IPS-18a (cell line): ENCODE results near the gene TNFAIP3.

ENCODE experiments used
- H3K27ac ChIP-seq: one replicate; pipeline ENCODE4 v1.5.1; 2013; ENCODE audit warnings: low read length
- H3K27me3 ChIP-seq: one replicate; pipeline ENCODE4 v1.6.1; 2013; ENCODE audit warnings: mild to moderate bottlenecking, low read length; ENCODE audit not compliant: control insufficient read depth, insufficient read depth
- H3K36me3 ChIP-seq: one replicate; pipeline ENCODE4 v1.6.1; 2013; ENCODE audit warnings: low read depth, low read length; ENCODE audit not compliant: control insufficient read depth
- H3K4me1 ChIP-seq: one replicate; pipeline ENCODE4 v1.6.1; 2013; ENCODE audit warnings: low read depth, low read length; ENCODE audit not compliant: control insufficient read depth
- H3K4me3 ChIP-seq: one replicate; pipeline ENCODE4 v1.5.1; 2013; ENCODE audit warnings: low read length
- H3K9ac ChIP-seq: one replicate; pipeline ENCODE4 v1.6.1; 2013; ENCODE audit warnings: mild to moderate bottlenecking, low read length, moderate library complexity
- H3K9me3 ChIP-seq: one replicate; pipeline ENCODE4 v1.6.1; 2013; ENCODE audit warnings: low read depth, low read length; ENCODE audit not compliant: control insufficient read depth

The TNFAIP3 gene

DNA sequence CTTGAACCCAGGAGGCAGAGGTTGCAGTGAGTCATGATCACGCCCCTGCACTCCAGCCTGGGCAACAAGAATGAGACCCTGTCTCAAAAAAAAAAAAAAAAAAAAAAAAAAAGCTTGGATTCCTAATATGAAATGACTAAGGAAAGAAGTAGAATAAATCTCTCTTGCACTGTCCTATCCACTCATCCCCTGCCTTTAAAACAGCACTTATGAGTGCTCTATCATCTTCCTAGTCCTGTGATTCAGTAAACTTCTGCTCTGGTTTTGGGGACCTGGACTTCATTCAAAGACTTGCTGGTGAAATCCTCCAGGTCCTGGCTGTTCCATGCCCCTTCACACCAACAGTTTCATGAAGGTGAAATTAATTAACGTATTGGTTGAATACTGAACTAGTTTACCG is 29.6 kb downstream of the TNFAIP3 start:
- no peak overlapping the region for H3K4me3 ChIP-seq
- H3K9me3 ChIP-seq = no peaks in the 10 kb centered on the region
- no peaks in the 10 kb centered on the region for H3K4me1 ChIP-seq
- H3K27ac ChIP-seq = no peak overlapping the region
- no peaks in the 10 kb centered on the region for H3K27me3 ChIP-seq
- H3K36me3 ChIP-seq = no peaks in the 10 kb centered on the region
- no peak overlapping the region for H3K9ac ChIP-seq

DNA sequence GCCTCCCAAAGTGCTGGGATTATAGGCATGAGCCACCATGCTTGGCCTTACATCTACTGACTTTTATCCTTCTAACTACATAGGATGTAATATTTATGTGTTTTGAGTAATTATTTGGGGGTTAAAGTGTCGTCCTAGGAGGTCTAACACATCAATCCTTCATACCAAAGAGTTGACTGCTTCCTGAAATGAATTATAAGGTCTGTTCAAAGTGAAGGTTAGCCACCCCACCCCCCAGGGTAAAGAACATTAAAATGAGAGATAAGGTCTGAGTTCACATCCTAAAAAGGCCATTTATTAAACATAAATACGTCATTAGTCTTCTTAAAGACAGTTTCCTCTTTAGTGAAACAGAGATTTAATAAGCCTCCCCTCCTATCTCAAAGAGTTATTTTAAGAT is 33.8 kb downstream of the TNFAIP3 start:
- no peak overlapping the region for H3K4me3 ChIP-seq
- no peak overlapping the region for H3K9ac ChIP-seq
- no peaks in the 10 kb centered on the region for H3K36me3 ChIP-seq

DNA sequence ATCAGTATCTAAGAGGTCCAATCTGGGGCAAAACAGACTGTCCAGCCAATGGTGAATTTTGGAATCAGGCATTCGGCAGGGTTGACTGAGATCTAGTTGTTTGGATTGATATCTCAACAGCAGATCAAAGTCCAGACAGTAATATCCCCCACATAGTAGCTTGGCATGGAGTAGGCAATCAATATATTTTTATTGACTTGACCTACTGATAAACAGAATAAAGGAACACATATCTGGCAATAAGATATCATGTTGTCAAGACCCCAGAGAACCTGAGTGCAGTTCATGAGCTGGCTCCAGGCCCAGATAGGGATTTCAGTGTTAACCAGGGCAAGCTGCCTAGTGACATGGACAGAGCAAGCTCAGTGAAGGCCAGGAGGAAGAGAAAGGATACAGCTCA is 34.4 kb downstream of the TNFAIP3 start:
- H3K9ac ChIP-seq = no peak overlapping the region
- no peaks in the 10 kb centered on the region for H3K36me3 ChIP-seq
- H3K4me3 ChIP-seq = no peak overlapping the region
- no peaks in the 10 kb centered on the region for H3K27me3 ChIP-seq
- H3K4me1 ChIP-seq = no peaks in the 10 kb centered on the region
- H3K9me3 ChIP-seq = no peaks in the 10 kb centered on the region
- no peak overlapping the region for H3K27ac ChIP-seq

More for the DNA sequence above, 33.8 kb downstream of the TNFAIP3 start:
- Histone ChIP-seq H3K4me1 (no peaks in the 10 kb centered on the region), H3K9me3 (no peaks in the 10 kb centered on the region), H3K27me3 (no peaks in the 10 kb centered on the region), H3K27ac (no peak overlapping the region)

DNA sequence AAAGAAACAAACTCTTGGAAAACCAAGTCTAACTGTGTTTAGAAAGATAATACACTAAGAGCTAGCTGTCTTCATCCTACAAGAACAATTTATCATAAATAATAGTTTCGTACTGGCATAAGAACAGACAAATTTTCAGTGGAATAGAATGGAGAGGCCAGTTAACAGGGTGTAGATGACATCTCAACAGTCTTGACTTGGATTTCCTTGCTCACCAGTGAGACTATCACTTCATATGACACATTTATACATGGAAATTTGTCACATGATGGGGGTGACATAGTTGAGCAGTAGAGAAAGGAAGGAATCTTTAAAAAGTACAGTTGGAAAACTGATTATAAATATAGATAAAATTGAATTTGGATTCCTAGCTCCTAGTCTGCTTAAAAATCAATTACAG is 35.6 kb downstream of the TNFAIP3 start:
- no peaks in the 10 kb centered on the region for H3K27me3 ChIP-seq
- H3K27ac ChIP-seq = no peak overlapping the region
- H3K36me3 ChIP-seq = no peaks in the 10 kb centered on the region
- no peaks in the 10 kb centered on the region for H3K4me1 ChIP-seq
- H3K9ac ChIP-seq = no peak overlapping the region
- H3K4me3 ChIP-seq = no peak overlapping the region
- no peaks in the 10 kb centered on the region for H3K9me3 ChIP-seq

DNA sequence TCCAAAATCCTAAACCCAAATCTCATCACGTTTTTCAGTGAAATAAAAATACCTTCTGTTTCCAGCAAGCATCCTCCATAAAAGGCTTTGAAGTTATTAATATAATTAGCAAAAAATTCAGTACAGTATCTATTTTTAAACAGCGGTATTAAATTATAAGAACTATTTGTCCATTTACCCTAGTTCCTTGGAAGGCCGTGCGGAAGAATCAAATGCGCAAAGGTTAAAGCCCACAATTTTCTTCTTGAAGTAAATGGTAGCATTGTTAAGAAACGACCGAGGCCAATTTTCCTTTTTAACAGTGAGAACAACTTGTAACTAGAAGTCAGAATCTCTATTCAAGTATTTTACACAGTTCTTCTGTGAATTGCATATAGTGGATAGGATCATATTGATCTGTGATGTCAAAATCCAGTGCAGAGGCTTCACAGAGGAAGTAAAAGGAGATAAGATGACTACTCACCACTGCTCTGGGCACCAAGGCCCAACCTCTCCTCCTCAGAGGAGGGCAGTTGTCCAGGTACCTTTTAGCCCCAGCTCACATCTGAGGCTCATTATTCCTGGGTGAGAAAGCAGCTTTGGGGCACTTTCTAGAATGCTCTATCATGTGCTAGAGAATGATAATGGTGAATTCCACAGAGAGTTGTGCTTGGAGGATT is 36.3 kb downstream of the TNFAIP3 start:
- Histone ChIP-seq H3K4me1 (no peaks in the 10 kb centered on the region), H3K27me3 (no peaks in the 10 kb centered on the region), H3K4me3 (no peak overlapping the region), H3K27ac (no peak overlapping the region), H3K36me3 (no peaks in the 10 kb centered on the region), H3K9me3 (no peaks in the 10 kb centered on the region), H3K9ac (no peak overlapping the region)

DNA sequence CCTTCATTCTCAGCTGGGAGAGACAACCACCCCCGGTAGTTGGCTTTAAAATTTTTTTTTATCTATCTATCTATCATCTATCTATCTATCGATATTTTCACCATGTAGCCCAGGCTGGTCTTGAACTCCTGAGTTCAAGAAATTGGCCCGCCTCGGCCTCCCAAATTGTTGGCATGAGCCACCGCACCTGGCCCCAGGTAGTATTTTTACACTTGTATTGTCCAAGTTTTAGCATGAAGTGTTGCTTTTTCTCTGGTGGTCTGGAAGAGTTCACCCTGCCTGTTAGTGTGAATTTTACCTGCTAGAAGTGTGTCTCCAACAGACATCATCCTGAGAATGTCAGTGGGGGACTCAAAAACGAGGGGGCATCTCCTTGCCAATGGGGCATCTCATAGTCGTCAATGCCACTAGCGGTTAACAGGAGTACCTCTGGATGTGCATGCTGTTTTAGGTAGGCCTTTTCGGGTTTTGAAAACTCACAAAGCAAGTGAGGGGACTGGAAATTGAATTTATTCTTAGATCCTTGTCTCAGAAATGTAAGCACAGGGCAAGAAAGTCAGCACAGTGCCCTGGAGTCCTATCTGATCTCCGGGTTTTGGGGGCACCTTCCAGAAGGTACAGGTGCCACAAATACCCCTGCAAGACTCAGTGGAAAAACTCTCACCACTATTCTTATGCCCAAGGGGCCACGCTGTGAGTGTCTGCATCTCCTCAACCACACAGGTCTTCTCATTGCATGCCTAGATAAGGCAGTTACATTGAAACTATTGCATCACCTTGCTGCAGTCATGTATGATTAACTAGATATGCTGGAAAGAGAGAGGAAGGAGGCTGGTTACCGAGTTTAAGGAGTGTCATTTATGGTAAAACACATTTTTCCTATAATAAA is 37.1 kb downstream of the TNFAIP3 start:
- H3K4me3 ChIP-seq = no peak overlapping the region
- H3K9ac ChIP-seq = no peak overlapping the region
- H3K4me1 ChIP-seq = no peaks in the 10 kb centered on the region
- H3K36me3 ChIP-seq = no peaks in the 10 kb centered on the region
- H3K9me3 ChIP-seq = no peaks in the 10 kb centered on the region
- H3K27ac ChIP-seq = no peak overlapping the region
- H3K27me3 ChIP-seq = no peaks in the 10 kb centered on the region

DNA sequence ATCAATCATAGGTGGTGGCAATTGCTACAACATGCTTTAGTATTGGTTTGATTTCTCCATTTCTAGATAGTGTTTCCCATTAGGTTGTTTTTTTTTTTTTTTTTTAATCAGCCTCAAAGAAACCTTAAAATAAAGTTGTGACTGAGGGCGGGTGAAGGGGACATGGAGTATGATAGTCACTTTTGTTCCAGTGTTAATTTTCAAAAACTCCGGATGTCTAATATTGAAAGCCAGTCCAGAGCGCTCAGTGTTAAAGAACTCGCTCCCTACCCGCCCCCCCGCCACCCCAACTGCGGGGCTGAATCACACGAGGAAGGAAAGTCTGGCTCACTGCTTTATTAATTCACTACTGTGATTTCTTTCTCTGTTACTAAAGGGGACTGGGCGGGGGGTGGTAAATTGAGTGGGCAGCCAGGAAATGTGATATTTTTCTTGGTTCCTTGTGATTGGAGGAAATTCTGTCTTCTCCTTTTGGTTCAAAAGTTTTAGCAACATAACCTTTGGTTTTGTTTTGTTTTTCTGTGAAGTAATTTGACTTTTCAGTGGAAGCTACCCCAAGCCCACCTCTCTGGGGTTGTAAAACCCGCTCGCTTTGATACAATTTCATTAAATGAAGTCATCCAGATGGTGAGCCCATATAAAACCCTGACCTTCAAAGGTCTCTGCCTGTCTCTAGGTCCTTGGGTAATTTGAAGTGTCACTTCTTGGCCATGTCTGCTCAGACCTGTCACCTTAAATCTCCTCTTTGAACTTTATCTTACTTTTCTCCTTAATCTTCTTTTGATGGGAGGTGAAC is 38.0 kb downstream of the TNFAIP3 start:
- no peak overlapping the region for H3K4me3 ChIP-seq
- no peaks in the 10 kb centered on the region for H3K36me3 ChIP-seq
- no peaks in the 10 kb centered on the region for H3K4me1 ChIP-seq
- H3K9me3 ChIP-seq = no peaks in the 10 kb centered on the region
- H3K9ac ChIP-seq = no peak overlapping the region
- H3K27me3 ChIP-seq = no peaks in the 10 kb centered on the region
- no peak overlapping the region for H3K27ac ChIP-seq

DNA sequence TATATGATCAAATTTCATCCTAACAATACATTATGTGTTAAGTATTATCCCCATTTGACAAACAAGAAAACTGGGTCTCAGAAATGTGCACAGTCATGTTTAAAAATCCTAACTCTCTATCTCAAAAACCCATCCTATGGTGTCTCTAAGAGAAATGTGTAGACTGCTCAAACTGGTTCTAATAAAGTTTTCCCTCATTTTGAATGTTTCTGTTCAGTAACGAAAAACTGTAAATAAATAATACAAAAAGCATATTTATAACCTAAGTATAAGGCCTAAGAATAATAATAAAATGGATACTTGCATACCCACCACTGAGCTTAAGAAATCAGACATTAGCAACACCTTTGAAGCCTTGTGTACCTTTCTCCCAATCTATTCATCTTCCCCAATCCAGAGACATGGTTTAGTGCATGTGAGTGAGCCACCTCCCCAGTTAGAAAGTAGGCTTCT is 39.0 kb downstream of the TNFAIP3 start:
- no peak overlapping the region for H3K9ac ChIP-seq
- H3K9me3 ChIP-seq = no peaks in the 10 kb centered on the region
- H3K27ac ChIP-seq = no peak overlapping the region
- no peaks in the 10 kb centered on the region for H3K4me1 ChIP-seq
- H3K27me3 ChIP-seq = no peaks in the 10 kb centered on the region
- H3K36me3 ChIP-seq = no peaks in the 10 kb centered on the region
- H3K4me3 ChIP-seq = no peak overlapping the region

DNA sequence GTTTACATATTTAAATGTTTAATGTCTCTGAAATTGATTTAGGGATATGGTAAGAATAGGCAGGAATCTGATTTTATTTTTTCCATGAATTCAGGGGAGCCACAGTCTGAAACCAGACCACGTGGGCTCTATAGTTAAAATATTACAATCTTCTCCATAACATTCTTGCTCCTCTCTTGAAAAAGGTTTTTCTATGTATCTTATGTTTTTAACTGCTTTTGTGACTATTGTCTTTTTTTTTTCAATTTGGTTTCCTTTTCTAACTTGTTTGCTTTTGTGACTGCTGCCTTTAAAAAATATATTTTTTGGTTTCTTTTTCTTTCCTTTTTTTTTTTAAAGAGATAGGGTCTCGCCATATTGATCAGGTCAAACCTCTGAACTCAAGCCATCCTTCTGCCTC is 40.1 kb downstream of the TNFAIP3 start:
- H3K9me3 ChIP-seq = no peaks in the 10 kb centered on the region
- no peaks in the 10 kb centered on the region for H3K27me3 ChIP-seq
- no peaks in the 10 kb centered on the region for H3K4me1 ChIP-seq
- no peak overlapping the region for H3K4me3 ChIP-seq
- no peaks in the 10 kb centered on the region for H3K36me3 ChIP-seq
- no peak overlapping the region for H3K9ac ChIP-seq
- H3K27ac ChIP-seq = no peak overlapping the region

DNA sequence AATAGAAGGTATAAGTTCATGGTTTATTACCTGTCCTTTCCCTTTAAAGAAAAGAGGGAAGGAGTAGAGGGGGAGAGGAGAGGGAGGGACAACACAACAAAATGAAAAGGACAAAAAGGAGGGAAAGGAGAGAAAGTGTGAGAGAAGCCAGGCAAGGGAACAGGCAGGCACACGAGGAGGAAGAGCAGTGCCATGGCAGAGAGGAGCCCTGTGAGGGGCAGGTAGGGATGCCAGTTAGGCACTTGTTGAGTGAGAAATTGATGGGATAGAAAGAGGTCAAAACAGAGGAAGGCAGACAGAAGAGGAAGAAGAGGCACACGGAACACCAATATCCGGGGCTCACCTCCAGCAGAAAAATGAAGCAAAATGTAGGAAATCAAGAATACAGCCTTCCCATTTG is 42.5 kb downstream of the TNFAIP3 start:
- H3K27me3 ChIP-seq = no peaks in the 10 kb centered on the region
- H3K9me3 ChIP-seq = no peaks in the 10 kb centered on the region
- no peaks in the 10 kb centered on the region for H3K4me1 ChIP-seq
- no peak overlapping the region for H3K27ac ChIP-seq
- no peak overlapping the region for H3K4me3 ChIP-seq
- no peak overlapping the region for H3K9ac ChIP-seq
- H3K36me3 ChIP-seq = no peaks in the 10 kb centered on the region

DNA sequence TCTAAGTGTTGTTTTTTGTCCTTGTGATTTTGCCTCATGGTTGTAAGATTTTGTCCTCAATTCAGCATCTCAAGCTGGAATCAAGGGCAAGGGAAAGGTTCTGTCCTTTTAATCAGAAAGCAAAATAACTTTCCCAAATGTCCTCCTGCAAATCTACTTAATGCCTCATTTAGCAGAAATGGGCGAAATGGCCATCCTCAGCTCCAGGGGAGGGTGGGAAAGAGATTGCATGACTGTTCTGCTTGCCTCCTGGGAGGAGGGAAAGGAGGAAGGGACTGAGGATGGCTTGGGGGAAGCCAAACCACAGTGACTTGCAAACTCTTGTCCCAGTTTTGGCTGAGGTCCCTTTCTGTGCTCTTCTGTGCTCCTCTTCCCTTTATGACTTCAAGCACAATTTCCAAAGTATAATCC is 43.4 kb downstream of the TNFAIP3 start:
- Histone ChIP-seq H3K36me3 (no peaks in the 10 kb centered on the region), H3K9me3 (no peaks in the 10 kb centered on the region), H3K9ac (no peak overlapping the region), H3K27me3 (no peaks in the 10 kb centered on the region), H3K4me1 (no peaks in the 10 kb centered on the region), H3K27ac (no peak overlapping the region), H3K4me3 (no peak overlapping the region)
